ENCODE results near the gene SF3A2.

DNA sequence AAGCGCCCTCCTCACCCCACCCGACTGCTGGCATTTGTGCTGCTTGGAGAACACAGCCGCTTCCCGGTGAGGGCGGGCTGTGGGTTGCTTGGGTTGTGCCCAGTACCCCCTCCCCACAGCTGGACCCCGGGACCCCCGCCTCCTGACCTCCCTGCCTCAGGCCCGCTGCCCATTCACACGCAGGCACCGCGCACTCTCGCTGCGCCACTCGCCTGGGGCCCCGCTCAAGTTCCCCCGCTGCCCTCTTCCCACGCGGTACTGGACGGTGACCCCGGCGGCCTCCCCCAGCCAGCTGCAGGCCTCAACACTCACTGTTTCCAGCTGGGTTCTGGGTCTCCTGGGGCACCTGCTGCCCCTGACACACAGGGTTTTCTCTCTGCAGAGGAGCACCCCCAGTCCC lies 16.9 kb upstream of the SF3A2 start:
- TF ChIP-seq, protein P1, sequence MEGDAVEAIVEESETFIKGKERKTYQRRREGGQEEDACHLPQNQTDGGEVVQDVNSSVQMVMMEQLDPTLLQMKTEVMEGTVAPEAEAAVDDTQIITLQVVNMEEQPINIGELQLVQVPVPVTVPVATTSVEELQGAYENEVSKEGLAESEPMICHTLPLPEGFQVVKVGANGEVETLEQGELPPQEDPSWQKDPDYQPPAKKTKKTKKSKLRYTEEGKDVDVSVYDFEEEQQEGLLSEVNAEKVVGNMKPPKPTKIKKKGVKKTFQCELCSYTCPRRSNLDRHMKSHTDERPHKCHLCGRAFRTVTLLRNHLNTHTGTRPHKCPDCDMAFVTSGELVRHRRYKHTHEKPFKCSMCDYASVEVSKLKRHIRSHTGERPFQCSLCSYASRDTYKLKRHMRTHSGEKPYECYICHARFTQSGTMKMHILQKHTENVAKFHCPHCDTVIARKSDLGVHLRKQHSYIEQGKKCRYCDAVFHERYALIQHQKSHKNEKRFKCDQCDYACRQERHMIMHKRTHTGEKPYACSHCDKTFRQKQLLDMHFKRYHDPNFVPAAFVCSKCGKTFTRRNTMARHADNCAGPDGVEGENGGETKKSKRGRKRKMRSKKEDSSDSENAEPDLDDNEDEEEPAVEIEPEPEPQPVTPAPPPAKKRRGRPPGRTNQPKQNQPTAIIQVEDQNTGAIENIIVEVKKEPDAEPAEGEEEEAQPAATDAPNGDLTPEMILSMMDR (IDR thresholded peaks at IDR 0.05): no peak
- TF ChIP-seq POLR2A (IDR thresholded peaks at IDR 0.05) (no peak), POLR2AphosphoS5 (IDR thresholded peaks at IDR 0.05; ENCODE audit: insufficient read depth in 1 of 2, low read depth in 1 of 2) (no peak)

Measured in vagina (tissue), 2 donors.